ENCODE measurements around the gene PLIN3.

The PLIN3 gene

DNA sequence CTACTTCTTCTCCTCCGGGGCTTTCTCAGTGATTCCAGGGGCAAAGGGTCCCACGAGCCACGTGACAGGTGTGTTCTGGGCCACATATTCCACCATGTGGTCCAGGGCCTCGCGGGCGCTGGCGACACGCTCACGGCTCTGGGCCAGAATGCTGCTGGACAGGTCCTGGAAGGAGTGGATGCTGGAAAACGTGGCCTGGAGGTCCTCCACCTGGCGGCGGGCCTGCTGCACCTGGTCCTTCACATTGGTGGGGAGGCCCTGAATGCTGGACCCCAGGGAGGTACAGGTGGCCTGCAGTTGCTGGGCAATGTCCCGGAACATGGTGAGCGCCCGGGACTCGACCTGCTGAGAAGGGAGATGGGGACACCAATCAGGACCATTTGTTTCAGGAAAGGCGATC, 28.3 kb downstream of the PLIN3 start (continued):
- TF ChIP-seq ZNF549 (tag by site-specific recombination; IDR thresholded peaks at IDR 0.05) (no peak), ZNF544 (tag by site-specific recombination; IDR thresholded peaks at IDR 0.05) (no peak), ZFP37 (tag by site-specific recombination; IDR thresholded peaks at IDR 0.05) (no peak), ZNF112 (tag by site-specific recombination; IDR thresholded peaks at IDR 0.05) (no peak), ZBTB26 (tag by site-specific recombination; optimal IDR thresholded peaks at IDR 0.05) (no peak)
- TF ChIP-seq, protein P1, sequence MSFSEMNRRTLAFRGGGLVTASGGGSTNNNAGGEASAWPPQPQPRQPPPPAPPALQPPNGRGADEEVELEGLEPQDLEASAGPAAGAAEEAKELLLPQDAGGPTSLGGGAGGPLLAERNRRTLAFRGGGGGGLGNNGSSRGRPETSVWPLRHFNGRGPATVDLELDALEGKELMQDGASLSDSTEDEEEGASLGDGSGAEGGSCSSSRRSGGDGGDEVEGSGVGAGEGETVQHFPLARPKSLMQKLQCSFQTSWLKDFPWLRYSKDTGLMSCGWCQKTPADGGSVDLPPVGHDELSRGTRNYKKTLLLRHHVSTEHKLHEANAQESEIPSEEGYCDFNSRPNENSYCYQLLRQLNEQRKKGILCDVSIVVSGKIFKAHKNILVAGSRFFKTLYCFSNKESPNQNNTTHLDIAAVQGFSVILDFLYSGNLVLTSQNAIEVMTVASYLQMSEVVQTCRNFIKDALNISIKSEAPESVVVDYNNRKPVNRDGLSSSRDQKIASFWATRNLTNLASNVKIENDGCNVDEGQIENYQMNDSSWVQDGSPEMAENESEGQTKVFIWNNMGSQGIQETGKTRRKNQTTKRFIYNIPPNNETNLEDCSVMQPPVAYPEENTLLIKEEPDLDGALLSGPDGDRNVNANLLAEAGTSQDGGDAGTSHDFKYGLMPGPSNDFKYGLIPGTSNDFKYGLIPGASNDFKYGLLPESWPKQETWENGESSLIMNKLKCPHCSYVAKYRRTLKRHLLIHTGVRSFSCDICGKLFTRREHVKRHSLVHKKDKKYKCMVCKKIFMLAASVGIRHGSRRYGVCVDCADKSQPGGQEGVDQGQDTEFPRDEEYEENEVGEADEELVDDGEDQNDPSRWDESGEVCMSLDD (tag by site-specific recombination; IDR thresholded peaks at IDR 0.05): no peak

DNA sequence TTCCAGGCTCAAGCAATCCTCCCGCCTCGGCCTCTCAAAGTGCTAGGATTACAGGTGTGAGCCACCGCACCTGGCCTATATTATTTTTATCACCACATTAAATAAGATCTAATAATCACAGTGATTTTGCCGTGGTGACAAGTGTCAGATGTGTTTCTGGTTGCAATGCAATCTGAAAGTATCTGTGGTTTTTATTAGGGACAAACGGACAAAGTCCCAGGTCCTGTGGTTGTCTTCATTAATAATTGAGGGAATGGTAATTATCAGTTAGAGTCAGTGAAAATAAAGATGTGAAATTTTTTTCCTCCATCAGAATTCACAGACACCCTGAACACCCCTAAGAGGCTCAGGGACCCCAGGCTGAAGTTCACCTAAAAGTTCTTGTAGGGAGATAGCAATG, 34.7 kb downstream of the PLIN3 start:
- Histone ChIP-seq H3K4me3 (ENCODE audit: low read depth, low read length) (no peak overlapping the region), H3K9me3 (ENCODE audit: control insufficient read depth, insufficient read depth, low read depth, low read length) (no peaks in the 10 kb centered on the region), H3K36me3 (ENCODE audit: control insufficient read depth in 2 of 2, insufficient read depth in 1 of 2, low read length in 2 of 2) (peaks cover 0 to 3% of the 10 kb centered on the region in 2 experiments; a peak in 1 of 3 replicates), H3K4me1 (ENCODE audit: control insufficient read depth, insufficient read depth, low read length) (no peaks in the 10 kb centered on the region), H3K27ac (ENCODE audit: extremely low read depth, low read depth, low read length) (no peak overlapping the region)
- ChIA-PET POLR2A (no interaction called here), CTCF (interaction anchor here (1.1 kb wide), 1 partner anchor 24 kb away, joined by 5 read pairs; no protein-coding TSS in a partner anchor)
- no peak for TF ChIP-seq RBAK (tag by site-specific recombination; IDR thresholded peaks at IDR 0.05)
- no peak for TF ChIP-seq HIC1 (tag by site-specific recombination; IDR thresholded peaks at IDR 0.05)
- no peak for TF ChIP-seq ZNF362 (tag by site-specific recombination; IDR thresholded peaks at IDR 0.05)
- TF ChIP-seq SETDB1 (IDR thresholded peaks at IDR 0.05; ENCODE audit: insufficient read length, low read length): no peak
- no peak for TF ChIP-seq ZNF624 (tag by site-specific recombination; IDR thresholded peaks at IDR 0.05)
- no peak for TF ChIP-seq ZNF416 (tag by site-specific recombination; IDR thresholded peaks at IDR 0.05)
- no peak for TF ChIP-seq ZNF843 (tag by site-specific recombination; IDR thresholded peaks at IDR 0.05)
- no peak for TF ChIP-seq ZEB2 (tag by site-specific recombination; IDR thresholded peaks at IDR 0.05)
- no peak for TF ChIP-seq ZBTB11 (tag by site-specific recombination; conservative IDR thresholded peaks at IDR 0.05; ENCODE audit: low read depth)
- TF ChIP-seq ZNF174 (tag by site-specific recombination; IDR thresholded peaks at IDR 0.05): no peak
- no peak for TF ChIP-seq SP7 (tag by site-specific recombination; IDR thresholded peaks at IDR 0.05)
- TF ChIP-seq ZNF571 (tag by site-specific recombination; IDR thresholded peaks at IDR 0.05): no peak
- no peak for TF ChIP-seq ZNF221 (tag by site-specific recombination; IDR thresholded peaks at IDR 0.05; ENCODE audit: borderline replicate concordance)
- TF ChIP-seq ZNF654 (tag by site-specific recombination; IDR thresholded peaks at IDR 0.05; ENCODE audit: low read depth): no peak
- TF ChIP-seq, protein P2, sequence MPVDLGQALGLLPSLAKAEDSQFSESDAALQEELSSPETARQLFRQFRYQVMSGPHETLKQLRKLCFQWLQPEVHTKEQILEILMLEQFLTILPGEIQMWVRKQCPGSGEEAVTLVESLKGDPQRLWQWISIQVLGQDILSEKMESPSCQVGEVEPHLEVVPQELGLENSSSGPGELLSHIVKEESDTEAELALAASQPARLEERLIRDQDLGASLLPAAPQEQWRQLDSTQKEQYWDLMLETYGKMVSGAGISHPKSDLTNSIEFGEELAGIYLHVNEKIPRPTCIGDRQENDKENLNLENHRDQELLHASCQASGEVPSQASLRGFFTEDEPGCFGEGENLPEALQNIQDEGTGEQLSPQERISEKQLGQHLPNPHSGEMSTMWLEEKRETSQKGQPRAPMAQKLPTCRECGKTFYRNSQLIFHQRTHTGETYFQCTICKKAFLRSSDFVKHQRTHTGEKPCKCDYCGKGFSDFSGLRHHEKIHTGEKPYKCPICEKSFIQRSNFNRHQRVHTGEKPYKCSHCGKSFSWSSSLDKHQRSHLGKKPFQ (tag by site-specific recombination; IDR thresholded peaks at IDR 0.05): no peak
- no peak for TF ChIP-seq MZF1 (tag by site-specific recombination; IDR thresholded peaks at IDR 0.05; ENCODE audit: borderline replicate concordance)
- no peak for TF ChIP-seq BCL6B (tag by site-specific recombination; IDR thresholded peaks at IDR 0.05)
